CD4-positive, alpha-beta T cell treated with Interleukin-4 for 1 hour (primary cell): ENCODE results near the gene STRA8.

Experiments used
- DNase-seq, 2 donors: peaks; one replicate each; pipeline ENCODE4 v3.0.0-alpha.2; 2020 to 2022

STRA8 gene, protein sequence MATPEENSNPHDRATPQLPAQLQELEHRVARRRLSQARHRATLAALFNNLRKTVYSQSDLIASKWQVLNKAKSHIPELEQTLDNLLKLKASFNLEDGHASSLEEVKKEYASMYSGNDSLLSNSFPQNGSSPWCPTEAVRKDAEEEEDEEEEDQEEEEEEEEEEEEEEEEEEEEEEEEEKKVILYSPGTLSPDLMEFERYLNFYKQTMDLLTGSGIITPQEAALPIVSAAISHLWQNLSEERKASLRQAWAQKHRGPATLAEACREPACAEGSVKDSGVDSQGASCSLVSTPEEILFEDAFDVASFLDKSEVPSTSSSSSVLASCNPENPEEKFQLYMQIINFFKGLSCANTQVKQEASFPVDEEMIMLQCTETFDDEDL

DNA sequence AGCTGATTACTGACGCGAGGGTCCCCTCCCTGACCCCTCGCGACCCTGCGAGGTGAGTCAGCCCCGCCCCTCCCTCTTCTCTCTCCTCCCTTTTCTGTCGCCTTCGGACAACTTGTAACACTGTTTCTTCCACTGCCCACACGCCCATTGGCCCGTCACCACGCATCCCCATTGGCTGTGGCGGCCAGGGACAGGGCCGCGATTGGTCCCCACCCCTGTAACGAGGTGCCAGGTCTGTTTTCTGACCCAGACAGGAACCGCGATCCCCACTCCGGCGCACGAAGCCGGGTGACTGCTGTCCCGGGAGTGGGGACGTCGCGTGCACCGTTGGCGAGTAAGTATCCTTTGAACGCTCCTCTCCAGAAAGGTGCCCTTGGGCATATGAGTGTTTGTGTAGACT is at the start of gene STRA8:
Gene STRA8 (plus strand): TSS at position 269 of the 400 bp plus-strand sequence. CDS start 6,687 bp downstream, outside the sequence.
- DNase-seq: no peak

DNA sequence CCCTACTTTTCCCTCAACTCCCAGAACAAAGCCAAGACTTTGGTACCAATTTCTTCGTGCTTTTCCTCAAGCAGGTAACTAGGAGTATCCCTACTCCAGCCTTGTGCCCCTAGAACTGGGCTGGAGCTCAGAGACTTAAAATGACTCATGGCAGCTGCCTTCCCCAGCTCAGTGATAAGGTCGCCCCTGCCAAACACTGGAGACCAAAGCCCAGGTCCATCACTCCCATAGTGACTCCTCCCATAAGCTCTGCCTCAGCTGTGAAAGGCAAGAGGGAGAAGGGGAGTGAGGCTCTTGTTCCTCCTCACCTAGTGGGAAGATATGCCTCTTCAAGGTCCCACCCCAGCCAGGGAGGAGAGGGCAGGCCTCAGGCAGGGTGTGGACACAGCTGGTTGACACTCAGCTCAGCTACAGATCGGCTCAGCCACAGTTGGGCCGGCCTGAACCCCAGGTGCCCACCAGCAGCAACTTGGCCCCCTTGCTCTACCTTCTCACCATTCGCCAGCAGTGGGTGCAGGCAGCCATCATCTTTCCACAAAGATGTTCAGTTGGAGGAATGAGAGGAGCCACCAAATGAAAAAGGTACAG is 49.3 kb upstream of the STRA8 start:
- no peak for DNase-seq

DNA sequence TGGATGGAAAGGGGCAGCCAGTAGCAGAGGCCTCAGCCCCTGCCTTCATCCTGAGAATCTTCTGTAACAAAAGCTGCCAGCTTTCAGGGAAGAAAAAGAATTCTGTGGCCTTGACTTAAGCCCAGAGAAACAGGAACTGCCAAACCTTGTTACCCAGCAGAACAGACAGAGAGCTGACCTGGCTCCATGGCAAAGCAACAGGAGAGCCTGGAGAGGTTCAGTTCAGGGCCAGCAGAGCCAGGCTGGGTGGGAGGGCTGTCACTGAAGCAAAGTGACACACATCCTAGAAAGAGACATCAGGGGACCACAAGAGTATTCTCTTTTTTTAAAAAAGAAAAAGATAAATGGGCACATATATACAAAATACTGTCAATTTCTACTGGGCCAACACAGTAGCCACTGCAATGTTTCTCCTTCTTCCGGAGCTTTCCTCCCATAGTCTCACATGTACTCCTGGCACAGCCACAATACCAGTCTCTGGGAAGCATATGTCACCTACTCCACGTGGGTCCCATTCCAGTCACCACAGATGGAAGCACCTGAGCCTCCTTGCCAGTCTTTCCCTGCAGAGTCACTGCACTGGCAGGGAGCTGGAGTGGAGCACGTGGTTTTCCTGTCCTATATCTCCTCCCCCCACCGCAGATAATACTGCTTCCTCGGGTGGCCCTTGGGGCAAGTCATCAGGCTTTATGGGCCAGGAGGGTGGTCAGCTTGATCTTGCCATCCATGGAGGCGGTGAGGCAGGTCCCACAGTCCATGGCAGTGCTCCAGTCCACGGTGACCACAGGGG is 48.0 kb upstream of the STRA8 start:
- DNase-seq: no peak

DNA sequence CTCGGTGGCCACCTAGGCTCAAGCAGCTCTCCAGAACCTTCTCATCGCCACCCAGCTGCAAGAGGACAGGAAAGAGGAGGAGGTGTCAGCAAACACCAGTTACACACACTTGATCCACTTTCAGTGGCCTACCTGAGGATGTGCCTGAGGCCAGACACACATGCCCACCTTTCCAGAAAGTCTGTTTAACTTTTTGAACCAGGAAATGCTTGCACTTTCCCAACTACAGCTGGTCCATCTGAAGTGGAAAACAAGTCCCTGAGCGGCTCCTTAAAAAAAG is 47.4 kb upstream of the STRA8 start:
- no peak for DNase-seq

DNA sequence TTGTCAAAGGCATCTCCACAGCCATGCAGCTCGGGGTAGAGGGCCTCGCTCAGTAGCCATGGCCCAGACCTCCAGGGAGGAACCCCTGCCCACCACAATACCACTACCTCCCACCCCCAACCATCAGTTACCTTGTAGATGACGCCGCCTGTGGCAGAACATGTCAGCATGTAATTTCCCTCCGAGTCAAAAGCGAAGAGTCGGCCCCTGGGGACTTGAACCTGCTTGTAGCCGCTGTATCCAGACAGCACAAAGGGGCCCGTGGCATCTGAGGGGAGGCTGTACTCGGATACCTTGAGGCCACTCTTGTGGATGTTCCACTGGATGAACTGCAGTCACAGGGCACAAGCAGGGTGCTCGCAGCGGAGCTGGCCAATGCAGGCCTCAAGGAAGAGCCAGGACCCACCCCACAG is 46.8 kb upstream of the STRA8 start:
- DNase-seq: no peak

DNA sequence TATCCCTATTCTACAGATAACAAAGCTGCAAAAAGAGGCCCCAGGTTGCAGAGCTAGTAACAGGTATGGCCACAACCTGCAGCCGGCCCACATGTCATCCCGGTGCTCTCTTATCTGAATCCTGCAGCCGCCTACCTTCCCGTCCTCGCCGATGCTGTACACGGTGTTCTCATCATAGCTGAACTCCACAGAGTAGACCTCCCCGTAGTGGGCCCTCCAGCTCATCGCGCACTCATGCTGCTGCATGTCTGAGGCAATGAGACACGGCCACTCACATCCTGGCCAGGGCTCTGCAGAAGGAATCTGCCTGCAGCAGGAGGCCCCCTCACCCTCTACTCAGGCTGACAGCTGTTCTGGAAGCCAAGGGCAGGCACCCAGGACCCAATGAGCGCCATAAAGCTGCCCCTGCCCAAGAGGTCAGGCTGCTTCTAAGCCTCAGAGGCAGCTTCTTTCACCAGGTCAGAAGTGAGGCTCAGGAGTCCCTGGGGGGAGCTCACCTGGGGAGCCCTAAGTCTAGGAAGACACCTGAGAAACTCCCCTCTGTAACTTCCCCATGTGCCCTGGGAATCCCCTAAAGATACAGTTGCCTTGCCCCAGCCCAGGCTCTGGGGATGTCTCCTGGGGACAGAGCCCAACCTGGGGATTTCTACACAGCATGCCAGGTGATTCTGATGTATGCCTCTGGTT is 45.2 kb upstream of the STRA8 start:
- peak in 1 of 2 donors; percentile 21 for DNase-seq

DNA sequence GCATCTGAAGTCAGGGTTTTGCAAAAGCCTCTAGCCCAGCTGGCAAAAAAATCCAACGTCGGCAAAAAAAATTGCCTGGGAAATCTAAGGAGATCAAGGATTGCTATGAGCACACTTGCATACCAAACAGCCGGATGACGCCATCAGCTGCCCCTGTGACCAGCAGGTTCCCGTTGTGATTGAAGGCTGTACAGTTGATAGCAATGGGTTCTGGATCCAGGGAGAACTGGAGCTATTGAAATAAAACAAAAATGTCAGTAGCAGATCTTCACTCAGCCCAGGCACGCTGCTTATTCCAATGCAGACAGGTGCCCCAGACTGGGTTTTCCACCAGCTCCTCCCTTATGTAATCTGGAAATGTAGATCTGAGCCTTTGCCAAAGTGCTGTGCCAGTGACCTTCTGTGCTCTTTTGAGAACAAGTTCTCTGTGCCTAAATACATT is 44.4 kb upstream of the STRA8 start:
- DNase-seq: no peak

DNA sequence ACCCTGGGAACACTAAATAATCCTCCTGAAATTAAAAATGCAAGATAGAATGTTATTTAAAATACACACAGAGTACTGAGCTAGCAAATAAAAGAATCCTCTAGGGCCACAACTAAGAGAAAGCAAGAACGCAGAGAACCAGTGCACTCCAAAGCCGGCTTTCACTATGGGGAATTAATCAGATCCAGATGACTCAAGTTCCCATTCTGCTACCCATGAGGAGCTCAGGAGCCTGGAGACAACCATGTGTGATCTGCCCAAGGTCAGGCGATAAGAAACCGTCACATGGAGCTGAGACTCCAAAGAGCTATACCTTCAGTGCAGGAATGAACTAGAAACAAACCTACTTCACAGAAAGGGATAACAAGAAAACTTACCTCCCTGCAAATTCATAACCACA is 43.7 kb upstream of the STRA8 start:
- DNase-seq: no peak

DNA sequence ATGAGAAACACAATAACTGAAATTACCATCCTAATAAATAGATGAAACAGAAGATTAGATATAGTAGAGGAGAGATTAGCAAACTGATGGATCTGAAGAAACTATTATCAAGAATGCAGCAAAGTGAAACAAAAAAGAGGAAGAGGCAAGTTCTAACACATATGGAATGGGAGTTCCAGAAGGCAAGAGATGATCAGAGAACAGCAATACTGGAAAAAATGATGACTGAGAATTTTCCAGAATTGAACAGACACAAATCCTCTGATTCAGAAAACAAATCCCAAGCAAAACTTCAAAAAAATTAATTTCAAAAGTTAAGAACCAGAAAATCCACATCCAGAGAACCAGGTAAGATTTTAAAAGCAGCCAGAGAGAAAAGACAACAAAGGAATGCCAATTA is 42.9 kb upstream of the STRA8 start:
- DNase-seq: no peak

DNA sequence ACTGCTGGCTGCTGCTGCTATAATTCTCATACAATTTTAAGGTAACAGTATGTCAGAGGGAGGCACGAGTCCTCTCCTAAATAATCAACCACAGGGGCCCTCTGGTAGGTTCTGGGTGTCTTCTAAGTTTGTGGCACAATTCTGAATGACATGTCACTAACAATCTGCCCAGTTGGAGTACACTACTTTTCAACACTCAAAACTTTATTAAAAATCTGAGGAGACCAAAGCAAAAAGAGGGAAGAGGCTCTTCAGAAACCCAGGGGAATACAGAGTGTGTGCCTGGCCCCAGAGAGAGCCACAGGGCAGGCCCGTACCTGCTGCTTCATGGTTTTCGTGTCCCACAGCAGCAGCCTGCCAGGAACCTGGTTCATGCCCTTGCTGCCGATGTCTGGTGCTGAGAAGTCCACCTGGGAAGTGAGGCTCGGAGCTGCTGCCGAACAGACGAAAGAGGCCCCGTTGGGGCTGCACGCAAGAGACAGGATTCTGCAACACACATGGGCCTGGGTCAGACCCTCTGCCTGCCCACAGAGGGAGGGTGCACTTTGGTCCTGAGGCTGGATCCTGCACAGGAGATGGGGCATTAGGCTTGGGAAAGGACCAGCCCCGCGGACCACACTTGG is 40.6 kb upstream of the STRA8 start:
- DNase-seq: no peak

DNA sequence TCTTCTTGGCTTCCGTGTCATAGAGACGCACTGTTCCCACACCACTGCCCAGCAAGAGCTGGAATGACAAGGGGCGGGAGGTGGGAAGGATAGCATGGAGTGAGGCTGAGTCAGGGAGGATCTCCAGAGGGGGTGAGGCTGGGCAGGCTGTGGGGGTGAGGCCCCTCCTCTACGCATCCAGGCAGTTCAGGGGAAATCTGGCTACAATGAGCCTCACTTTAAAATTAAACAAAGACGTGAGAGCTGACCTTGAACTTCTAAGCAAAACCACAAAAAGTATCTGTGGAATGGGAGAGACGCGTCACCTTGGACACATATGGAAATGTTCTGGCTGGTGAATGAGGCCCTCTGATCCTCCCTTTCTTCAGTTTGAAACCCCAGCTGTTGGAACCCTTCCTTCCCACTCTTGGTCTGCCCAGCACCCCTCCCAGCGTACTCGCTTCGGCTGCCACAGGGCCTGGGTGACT is 40.0 kb upstream of the STRA8 start:
- DNase-seq: no peak

DNA sequence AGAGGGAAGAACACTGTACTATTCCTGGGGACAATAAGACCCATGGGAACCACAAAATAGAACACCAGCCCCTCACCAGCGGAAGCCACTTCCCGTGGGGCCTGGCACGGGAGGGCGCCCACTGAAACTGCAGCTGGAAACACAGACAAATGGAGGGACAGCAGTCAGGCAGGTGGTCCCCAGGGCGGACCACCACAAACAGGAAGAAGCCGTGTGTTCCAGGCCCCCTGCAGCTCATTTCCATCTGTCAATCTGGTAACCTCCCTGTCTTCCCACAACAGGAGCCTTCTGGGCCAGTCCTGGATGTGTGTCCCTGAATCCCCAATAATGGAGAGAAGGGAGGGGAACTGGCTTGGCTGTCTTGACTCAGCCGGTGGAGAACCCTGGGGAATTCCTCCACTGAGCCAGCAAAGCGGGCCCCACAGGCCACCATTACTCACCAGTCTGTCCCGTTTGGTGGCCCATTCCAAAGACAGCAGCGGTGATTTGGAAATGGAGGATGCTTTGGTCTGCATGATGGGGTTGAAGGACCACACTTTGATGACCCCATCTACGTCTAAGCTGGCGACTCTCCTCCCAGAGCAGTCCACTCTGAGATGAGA is 39.0 kb upstream of the STRA8 start:
- DNase-seq: no peak

DNA sequence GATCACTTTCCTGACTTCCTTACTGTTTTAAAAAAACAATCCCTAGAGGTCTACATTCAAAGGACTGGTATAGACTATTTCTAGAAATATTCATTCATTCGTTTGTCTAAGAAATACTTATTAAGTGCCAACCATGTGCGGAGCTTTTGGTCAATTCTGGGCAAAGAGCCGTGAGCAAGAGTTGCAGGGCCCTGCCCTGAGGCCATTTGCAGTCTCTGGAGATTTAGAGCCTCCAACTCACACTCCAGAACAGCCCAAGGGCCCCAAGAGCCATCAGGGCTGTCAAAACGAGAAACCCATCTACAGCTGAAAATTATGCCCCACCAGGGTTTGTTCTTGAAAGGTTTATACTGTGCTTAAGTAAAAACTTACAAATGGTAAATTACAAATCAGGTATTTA is 38.5 kb upstream of the STRA8 start:
- no peak for DNase-seq

DNA sequence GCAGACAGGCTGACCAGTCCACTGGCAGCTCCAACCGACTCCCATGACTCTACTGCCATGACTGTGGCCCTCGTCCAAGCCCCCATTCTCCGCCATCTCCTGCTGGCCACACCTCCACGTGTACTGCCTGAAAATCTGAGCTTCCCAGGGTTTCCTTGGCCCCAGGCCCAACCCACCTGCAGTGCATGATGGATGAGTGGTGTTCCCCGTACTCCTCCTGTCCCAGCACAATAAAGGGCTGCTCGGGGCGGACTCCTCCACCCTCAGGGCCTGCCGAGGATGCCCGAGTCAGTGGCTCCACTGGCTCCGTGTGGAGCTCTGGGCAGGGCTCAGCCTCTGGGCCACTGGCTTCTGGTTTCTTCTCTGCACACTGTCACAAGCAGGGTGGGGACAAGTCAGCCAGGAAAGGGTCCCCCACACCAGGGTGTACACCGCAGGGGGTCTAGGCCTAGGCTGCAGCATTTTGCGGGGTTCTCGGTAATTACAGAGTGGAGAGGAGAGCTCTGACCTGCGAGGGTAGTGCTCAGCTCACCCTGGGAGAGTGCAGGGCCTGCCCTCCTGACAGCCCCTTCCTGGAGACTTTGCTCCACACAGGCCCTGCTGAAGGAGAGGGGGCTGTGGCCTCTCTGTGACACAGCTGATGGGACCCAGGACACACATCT is 37.5 kb upstream of the STRA8 start:
- DNase-seq: no peak

DNA sequence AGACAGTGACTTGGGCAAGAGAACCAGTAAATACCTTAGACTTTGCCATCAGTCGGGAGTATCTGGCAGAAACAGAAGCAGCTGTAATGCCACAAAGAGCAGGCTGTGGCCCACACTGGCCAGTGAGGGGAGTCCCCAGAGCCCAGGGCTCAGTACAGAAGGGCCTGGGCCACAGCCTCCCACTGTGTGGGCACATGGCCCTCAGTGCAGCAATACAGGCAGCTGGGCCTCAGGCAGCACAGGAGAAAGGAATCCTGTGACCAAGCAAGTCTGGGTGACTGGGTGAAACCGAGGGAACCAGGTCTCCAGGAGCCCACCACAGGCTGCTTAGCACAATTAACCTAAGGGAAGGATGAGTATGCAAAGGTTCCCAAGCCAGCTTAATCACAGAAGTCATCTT is 36.3 kb upstream of the STRA8 start:
- DNase-seq: no peak

DNA sequence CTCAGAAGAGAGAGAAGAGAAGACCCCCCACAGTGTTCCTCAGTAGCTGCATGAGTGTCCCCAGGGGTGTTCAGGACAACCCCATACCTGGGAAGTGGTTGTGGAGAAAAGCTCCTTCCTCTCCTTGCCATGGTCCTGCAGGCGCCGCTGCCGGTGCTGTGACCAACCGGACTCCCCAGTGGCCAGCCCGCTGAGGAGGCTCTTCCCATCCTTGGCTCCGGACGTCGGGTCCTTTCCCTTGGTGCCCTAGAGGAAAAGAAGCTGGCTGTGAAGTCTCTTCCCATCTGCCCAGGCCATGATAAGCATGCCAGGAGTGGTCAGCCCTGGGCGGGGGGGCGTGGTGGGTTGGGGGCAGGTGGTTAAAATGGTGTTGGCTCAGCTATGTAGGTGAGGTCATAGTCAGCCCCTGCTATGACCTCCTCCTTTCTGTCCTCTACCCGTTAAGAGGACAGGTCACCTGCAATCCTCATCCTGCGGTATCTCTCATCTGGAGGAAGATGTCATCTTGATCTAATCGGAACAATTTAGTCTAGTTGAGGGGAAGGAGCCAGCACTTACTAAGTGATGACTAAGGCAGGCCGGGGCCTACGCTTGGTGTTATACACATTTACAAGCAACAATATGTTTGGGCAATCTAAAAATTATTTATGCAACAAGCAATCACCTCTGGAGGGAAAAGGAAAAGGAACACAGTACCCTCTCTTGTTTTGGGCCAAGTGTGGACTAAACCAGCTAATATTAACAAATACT is 35.6 kb upstream of the STRA8 start:
- DNase-seq: no peak

DNA sequence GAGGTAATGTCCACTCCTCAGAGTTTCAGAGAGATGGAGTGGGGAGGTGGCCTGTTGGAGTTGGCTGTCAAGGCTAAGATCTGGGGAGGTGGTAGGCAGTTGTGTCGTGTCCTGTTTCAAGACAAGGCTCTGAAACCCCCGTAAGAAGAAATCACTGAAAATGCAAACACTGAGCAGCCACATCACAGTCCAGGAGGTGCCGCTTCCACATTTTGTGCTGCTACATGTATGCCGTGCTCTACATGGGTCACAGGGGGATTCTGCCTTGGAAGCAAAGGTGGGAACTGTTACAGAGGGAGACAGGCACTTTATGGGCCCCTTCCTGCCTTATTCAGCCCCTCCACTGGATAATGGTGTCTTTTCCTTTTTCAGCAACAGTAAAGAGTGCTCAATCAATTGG is 34.2 kb upstream of the STRA8 start:
- DNase-seq: no peak

DNA sequence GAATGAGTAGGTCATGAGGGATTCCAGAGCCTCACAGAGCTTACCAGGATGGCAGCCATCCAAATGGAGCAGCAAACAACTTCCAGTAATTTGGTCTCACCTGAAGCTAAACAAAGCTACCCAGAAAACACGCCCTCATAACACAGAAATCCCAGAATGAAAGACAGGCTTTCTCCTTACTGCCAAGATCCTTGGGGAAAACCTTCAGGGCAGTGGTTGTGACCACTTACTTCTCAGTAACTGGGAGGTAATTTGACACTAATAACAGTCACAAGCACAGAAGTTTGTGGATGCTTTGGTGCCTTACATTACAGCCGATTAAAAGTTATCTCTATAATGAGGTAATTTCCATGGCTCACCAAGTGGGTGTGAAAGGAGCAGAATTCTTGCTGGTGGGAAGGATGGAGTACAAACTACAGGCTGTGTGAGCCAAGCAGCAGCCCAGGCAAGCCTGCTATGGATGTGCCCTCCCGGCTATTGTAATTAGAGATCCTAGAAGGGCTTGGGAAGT is 32.8 kb upstream of the STRA8 start:
- no peak for DNase-seq

DNA sequence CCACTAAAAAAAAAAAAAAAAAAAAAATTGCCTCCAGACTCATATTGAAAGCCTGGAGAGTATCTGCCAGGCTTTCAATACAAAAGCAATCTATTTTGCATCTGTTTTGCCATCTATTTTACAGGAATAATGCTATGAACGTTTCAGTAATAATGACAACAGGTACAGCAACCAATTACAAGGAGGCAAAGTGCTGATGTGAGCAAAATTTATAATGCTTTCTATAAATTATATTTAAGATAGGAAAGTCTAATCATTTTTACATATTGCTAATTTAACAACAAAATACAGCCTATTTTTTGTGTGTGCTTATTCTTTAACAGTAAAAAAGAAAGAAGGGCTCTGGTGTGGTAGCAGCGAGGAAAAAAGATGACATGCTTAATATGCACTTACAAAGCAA is 32.3 kb upstream of the STRA8 start:
- DNase-seq: no peak

DNA sequence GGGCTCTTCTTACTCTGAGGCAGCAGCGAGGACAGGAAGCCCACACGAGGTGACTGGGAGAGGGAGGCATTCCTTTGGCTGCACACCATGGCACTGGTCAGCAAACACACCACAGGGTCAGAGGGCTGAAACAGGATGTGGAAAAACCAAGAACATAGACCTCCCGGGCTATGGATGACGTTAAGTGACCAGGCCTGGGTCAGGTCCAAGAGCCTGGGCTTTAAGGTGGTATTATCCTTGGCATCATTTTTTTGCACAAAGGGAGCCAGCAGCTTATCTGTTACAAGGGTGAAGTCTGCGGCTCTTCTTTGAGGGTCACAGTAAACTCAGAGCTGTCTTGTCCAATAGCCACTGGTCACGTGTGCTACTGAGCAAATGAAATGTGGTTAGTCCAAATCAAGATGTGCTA is 29.3 kb upstream of the STRA8 start:
- no peak for DNase-seq

DNA sequence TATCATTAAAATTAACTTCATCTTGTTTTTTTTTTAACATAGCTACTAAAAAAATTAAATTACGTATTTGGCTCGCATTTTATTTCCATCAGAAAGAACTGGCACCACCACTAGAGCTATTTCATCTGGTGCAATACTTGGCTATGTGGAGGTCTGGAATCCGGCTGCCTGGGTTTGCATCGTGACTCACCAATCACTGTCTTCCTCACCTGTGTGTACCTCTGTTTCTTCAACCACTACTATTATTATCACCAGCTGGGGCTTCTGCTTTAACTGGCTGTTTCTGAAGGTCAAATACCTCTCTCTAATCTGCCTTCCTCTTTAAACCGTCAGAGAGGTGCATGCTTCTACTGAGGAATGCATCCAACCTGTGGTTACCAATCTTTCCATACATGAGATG is 28.8 kb upstream of the STRA8 start:
- DNase-seq: no peak
